A673 (cell line): ENCODE measurements around the gene MCAM.

Experiments
- CTCF ChIP-seq: fragments of 300-800, 200-600 bp; sonication (generic); conservative IDR thresholded peaks from 2 replicates; pipeline ENCODE4 v1.5.1; 2017; ENCODE audit warnings: low read depth, mild to moderate bottlenecking, antibody characterized with exemption, low read length, moderate library complexity, mixed read lengths
- EZH2 ChIP-seq: fragments of 200-600 bp; sonication (generic); IDR thresholded peaks from 2 replicates; pipeline ENCODE4 v1.6.1; 2017; ENCODE audit warnings: borderline replicate concordance, low read depth, mild to moderate bottlenecking, mixed read lengths, antibody characterized with exemption, low read length; ENCODE audit not compliant: poor library complexity, severe bottlenecking

- TF ChIP-seq CTCF (no peak), EZH2 (no peak)
Observed at GRCh38 chr11:119335091-119335654, 18.2 kb upstream of the MCAM start.
